GM12892 (cell line): ENCODE measurements around the gene HBE1.

Experiments used
- POLR2A ChIP-seq: IDR thresholded peaks from 2 replicates; pipeline ENCODE4 v1.6.1; 2011; ENCODE audit warnings: low read depth, low read length, control low read depth
- POLR2AphosphoS5 ChIP-seq: IDR thresholded peaks from 2 replicates; pipeline ENCODE4 v1.6.1; 2011; ENCODE audit warnings: low read depth, low read length, control low read depth
- TAF1 ChIP-seq: IDR thresholded peaks from 2 replicates; pipeline ENCODE4 v1.6.1; 2011; ENCODE audit warnings: low read depth, mild to moderate bottlenecking, control low read depth, low read length, borderline replicate concordance

DNA sequence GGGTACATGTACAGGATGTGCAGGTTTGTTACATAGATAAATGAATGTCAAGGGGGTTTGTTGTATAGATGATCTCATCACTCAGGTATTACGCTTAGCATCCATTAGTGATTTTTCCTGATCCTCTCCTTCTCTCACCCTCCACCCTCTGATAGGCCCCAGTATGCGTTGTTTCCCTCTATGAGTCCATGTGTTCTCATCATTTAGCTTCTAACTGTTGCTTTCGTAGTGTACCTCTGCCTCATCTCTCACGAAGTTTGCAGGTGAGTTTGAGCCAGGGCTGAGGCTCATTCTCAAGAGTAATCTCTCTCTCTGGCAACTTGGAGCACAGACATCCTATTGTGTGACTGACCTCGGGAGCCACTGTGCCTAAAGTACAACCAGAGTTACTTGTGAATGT, 4.7 kb upstream of the HBE1 start:
- no peak for TF ChIP-seq POLR2A
- no peak for TF ChIP-seq POLR2AphosphoS5
- no peak for TF ChIP-seq TAF1
